H1 (cell line): ENCODE results near the gene METTL14.

Source experiments
- CHD2 ChIP-seq: IDR thresholded peaks from 2 replicates; pipeline ENCODE4 v1.6.1; 2012; ENCODE audit warnings: low read length, improper control_type of control experiment
- EGR1 ChIP-seq: IDR thresholded peaks from 2 replicates; pipeline ENCODE4 v1.6.1; 2011; ENCODE audit warnings: low read depth, low read length, borderline replicate concordance
- KDM1A ChIP-seq: fragments of 200-600, 300-600 bp; sonication (generic); IDR thresholded peaks from 2 replicates; pipeline ENCODE4 v1.7.1; 2016; ENCODE audit warnings: mild to moderate bottlenecking, low read length, borderline replicate concordance
- RXRA ChIP-seq: IDR thresholded peaks from 2 replicates; pipeline ENCODE4 v1.6.1; 2011; ENCODE audit warnings: low read depth, mild to moderate bottlenecking, low read length, moderate library complexity; ENCODE audit not compliant: insufficient read depth
- SIN3A ChIP-seq, 2 experiments: IDR thresholded peaks in 1 of 2; conservative IDR thresholded peaks in 1 of 2; 2 replicates each; pipeline ENCODE4 v1.6.1; 2011 to 2012; ENCODE audit warnings: low read length in 2 of 2, improper control_type of control experiment in 1 of 2, low read depth in 1 of 2, mild to moderate bottlenecking in 1 of 2
- ZNF274 ChIP-seq: IDR thresholded peaks from 2 replicates; pipeline ENCODE4 v1.7.0; 2012; ENCODE audit warnings: low read length, borderline replicate concordance; ENCODE audit errors: extremely low read depth
- TF ChIP-seq, protein P1 (sequence below): IDR thresholded peaks from 2 replicates; pipeline ENCODE4 v1.6.1; 2012; ENCODE audit warnings: inconsistent platforms
- TF ChIP-seq, protein P2 (sequence below), 3 experiments: IDR thresholded peaks; 1 replicate in 2 of 3; 2 replicates in 1 of 3; pipeline versions ENCODE4 v1.5.1 to v1.6.1; 2011; ENCODE audit warnings: low read length in 3 of 3, mild to moderate bottlenecking in 3 of 3, inconsistent platforms in 2 of 3, low read depth in 1 of 3, moderate library complexity in 1 of 3; ENCODE audit not compliant: insufficient read depth in 1 of 3; ENCODE audit errors: control extremely low read depth in 1 of 3

DNA sequence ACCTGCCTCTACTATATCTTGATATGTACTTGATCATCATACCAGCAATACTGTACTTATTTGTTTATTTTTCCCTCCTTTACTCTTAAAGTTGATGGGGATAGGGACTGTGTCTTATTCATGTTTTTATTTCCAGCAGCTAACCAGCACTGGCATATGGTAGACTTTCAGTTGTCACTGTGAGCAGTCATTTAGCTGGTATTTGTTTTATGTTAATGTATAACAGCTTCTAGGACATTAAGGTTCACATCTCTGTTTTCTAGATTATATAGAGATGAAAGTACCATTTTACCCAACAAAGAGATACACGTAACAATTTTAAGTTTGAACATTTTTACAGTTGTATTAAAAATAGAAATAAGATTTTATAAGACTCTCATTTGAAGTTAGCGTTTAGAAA lies 17.9 kb downstream of the METTL14 start:
- TF ChIP-seq EGR1: no peak
- no peak for TF ChIP-seq RXRA
- no peak for TF ChIP-seq CHD2
- TF ChIP-seq, protein P1, sequence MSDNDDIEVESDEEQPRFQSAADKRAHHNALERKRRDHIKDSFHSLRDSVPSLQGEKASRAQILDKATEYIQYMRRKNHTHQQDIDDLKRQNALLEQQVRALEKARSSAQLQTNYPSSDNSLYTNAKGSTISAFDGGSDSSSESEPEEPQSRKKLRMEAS: no peak
- TF ChIP-seq SIN3A (conservative IDR thresholded peaks at IDR 0.05 in 1 of 2, IDR thresholded peaks at IDR 0.05 in 1 of 2; ENCODE audit: low read depth in 1 of 2, low read length in 2 of 2): no peak
- TF ChIP-seq, protein P2, sequence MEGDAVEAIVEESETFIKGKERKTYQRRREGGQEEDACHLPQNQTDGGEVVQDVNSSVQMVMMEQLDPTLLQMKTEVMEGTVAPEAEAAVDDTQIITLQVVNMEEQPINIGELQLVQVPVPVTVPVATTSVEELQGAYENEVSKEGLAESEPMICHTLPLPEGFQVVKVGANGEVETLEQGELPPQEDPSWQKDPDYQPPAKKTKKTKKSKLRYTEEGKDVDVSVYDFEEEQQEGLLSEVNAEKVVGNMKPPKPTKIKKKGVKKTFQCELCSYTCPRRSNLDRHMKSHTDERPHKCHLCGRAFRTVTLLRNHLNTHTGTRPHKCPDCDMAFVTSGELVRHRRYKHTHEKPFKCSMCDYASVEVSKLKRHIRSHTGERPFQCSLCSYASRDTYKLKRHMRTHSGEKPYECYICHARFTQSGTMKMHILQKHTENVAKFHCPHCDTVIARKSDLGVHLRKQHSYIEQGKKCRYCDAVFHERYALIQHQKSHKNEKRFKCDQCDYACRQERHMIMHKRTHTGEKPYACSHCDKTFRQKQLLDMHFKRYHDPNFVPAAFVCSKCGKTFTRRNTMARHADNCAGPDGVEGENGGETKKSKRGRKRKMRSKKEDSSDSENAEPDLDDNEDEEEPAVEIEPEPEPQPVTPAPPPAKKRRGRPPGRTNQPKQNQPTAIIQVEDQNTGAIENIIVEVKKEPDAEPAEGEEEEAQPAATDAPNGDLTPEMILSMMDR (IDR thresholded peaks at IDR 0.05; ENCODE audit: control extremely low read depth in 1 of 3, insufficient read depth in 1 of 3, low read depth in 1 of 3, low read length in 3 of 3): no peak
- no peak for TF ChIP-seq KDM1A
- TF ChIP-seq ZNF274: no peak
